Vagina (tissue), 2 donors: ENCODE data around the gene PLET1.

ENCODE experiments used
- POLR2A ChIP-seq, 2 donors: fragments of 450-650 bp; IDR thresholded peaks; one replicate each; pipeline ENCODE4 v1.6.1; 2017; ENCODE audit warnings: antibody characterized with exemption in 2 of 2, mild to moderate bottlenecking in 2 of 2, moderate library complexity in 2 of 2
- TF ChIP-seq, protein P1 (sequence below), 3 experiments: fragments of 450-650 bp in 2 of 3; fragments of 200-600 bp in 1 of 3; sonication (generic) in 1 of 3; IDR thresholded peaks; one replicate each; pipeline ENCODE4 v1.5.1; 2017 to 2019; ENCODE audit warnings: antibody characterized with exemption in 3 of 3, mild to moderate bottlenecking in 2 of 3, moderate library complexity in 2 of 3

DNA sequence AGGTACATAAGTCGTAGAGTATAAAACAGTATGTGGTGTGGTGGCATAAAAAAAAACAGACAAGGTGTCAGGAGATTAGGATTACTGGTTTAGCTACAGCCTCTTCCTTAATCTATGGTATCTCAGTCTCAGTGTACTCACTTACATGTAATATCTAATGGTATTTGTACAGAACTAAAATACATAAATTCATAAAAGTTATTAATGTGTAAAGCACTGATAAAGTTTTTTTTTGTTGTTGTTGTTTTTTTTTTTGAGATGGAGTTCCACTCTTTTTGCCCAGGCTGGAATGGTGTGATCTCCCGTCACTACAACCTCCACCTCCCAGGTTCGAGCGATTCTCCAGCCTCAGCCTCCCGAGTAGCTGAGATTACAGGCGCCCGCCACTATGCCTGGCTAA lies 31.5 kb downstream of the PLET1 start:
- TF ChIP-seq, protein P1, sequence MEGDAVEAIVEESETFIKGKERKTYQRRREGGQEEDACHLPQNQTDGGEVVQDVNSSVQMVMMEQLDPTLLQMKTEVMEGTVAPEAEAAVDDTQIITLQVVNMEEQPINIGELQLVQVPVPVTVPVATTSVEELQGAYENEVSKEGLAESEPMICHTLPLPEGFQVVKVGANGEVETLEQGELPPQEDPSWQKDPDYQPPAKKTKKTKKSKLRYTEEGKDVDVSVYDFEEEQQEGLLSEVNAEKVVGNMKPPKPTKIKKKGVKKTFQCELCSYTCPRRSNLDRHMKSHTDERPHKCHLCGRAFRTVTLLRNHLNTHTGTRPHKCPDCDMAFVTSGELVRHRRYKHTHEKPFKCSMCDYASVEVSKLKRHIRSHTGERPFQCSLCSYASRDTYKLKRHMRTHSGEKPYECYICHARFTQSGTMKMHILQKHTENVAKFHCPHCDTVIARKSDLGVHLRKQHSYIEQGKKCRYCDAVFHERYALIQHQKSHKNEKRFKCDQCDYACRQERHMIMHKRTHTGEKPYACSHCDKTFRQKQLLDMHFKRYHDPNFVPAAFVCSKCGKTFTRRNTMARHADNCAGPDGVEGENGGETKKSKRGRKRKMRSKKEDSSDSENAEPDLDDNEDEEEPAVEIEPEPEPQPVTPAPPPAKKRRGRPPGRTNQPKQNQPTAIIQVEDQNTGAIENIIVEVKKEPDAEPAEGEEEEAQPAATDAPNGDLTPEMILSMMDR (IDR thresholded peaks at IDR 0.05), result no peak
- TF ChIP-seq POLR2A (IDR thresholded peaks at IDR 0.05), result no peak
